Fibroblast of mammary gland (primary cell): Measurements from ENCODE around the gene SMAD6.

Source experiments
- DNase-seq: peaks from one replicate; pipeline ENCODE4 v3.0.0-alpha.2; 2010; ENCODE audit warnings: low read depth
- H3K4me3 ChIP-seq: 2 replicates; pipeline ENCODE4 v1.5.1; 2011; ENCODE audit warnings: low read depth, mild to moderate bottlenecking, low read length, moderate library complexity; ENCODE audit not compliant: control insufficient read depth
- CTCF ChIP-seq: conservative IDR thresholded peaks from 2 replicates; pipeline ENCODE4 v1.5.1; 2011; ENCODE audit warnings: low read depth, low read length, inconsistent platforms; ENCODE audit not compliant: control insufficient read depth, insufficient read depth

Gene SMAD6

GRCh38 chr15:66822576-66822975 is 120.5 kb downstream of the SMAD6 start:
- H3K4me3 ChIP-seq: no peak overlapping the region
- no peak for TF ChIP-seq CTCF
- DNase-seq: no peak

- no peak for TF ChIP-seq CTCF
- DNase-seq: no peak
- no peak overlapping the region for H3K4me3 ChIP-seq
Observed at GRCh38 chr15:66823601-66824000, 121.6 kb downstream of the SMAD6 start.

GRCh38 chr15:66824424-66824823 is 122.4 kb downstream of the SMAD6 start:
- TF ChIP-seq CTCF: no peak
- no peak overlapping the region for H3K4me3 ChIP-seq
- no peak for DNase-seq

GRCh38 chr15:66825139-66825538 is 123.1 kb downstream of the SMAD6 start:
- TF ChIP-seq CTCF: no peak
- no peak overlapping the region for H3K4me3 ChIP-seq
- DNase-seq: no peak

- DNase-seq: no peak
- no peak for TF ChIP-seq CTCF
- H3K4me3 ChIP-seq: no peak overlapping the region
Observed at GRCh38 chr15:66825731-66826130, 123.7 kb downstream of the SMAD6 start.

- no peak overlapping the region for H3K4me3 ChIP-seq
- TF ChIP-seq CTCF: no peak
- DNase-seq: no peak
Observed at GRCh38 chr15:66826507-66826906, 124.5 kb downstream of the SMAD6 start.

- no peak for DNase-seq
- no peak for TF ChIP-seq CTCF
- no peak overlapping the region for H3K4me3 ChIP-seq
Observed at GRCh38 chr15:66827039-66827697, 125.1 kb downstream of the SMAD6 start.
